H1 (cell line): ENCODE measurements around the gene RAB36. TPM values are rescaled to one million over a fixed set of nuclear protein-coding genes. Genes with fewer than 3 reads are reported as not detected.

ENCODE experiments used
- ATF3 ChIP-seq: IDR thresholded peaks from 2 replicates; pipeline ENCODE4 v1.6.1; 2011; ENCODE audit warnings: low read depth, mild to moderate bottlenecking, low read length; ENCODE audit not compliant: insufficient read depth
- BACH1 ChIP-seq: IDR thresholded peaks from 2 replicates; pipeline ENCODE4 v1.6.1; 2012; ENCODE audit warnings: low read length, improper control_type of control experiment
- EGR1 ChIP-seq: IDR thresholded peaks from 2 replicates; pipeline ENCODE4 v1.6.1; 2011; ENCODE audit warnings: low read depth, low read length, borderline replicate concordance
- KDM5A ChIP-seq: fragments of 200-600 bp; IDR thresholded peaks from 2 replicates; pipeline ENCODE4 v1.7.1; 2012; ENCODE audit warnings: mild to moderate bottlenecking, low read length, inconsistent platforms, mixed read lengths
- RAD21 ChIP-seq, 2 experiments: IDR thresholded peaks in 1 of 2; conservative IDR thresholded peaks in 1 of 2; 2 replicates each; pipeline ENCODE4 v1.6.1; 2011; ENCODE audit warnings: low read depth in 2 of 2, low read length in 2 of 2, improper control_type of control experiment in 1 of 2, inconsistent platforms in 1 of 2, mild to moderate bottlenecking in 1 of 2, moderate library complexity in 1 of 2
- RFX5 ChIP-seq: IDR thresholded peaks from 2 replicates; pipeline ENCODE4 v1.6.1; 2011; ENCODE audit warnings: low read depth, low read length, improper control_type of control experiment, borderline replicate concordance
- SUZ12 ChIP-seq: fragments of 200-600 bp; sonication (generic); IDR thresholded peaks from 2 replicates; pipeline ENCODE4 v1.6.1; 2012; ENCODE audit warnings: mild to moderate bottlenecking, inconsistent platforms, low read length, moderate library complexity, mixed read lengths
- TCF12 ChIP-seq: IDR thresholded peaks from 2 replicates; pipeline ENCODE4 v1.6.1; 2011; ENCODE audit warnings: low read depth, mild to moderate bottlenecking, low read length
- polyA plus RNA-seq, 7 experiments: library from polyadenylated mRNA; depleted of rRNA in 3 of 7; stranded (reverse) in 5 of 7; unstranded in 2 of 7; fragments of >200 nt in 5 of 7; fragments of 200-250 nt in 2 of 7; gene quantifications; 1 replicate in 5 of 7; 2 replicates in 1 of 7; 4 replicates in 1 of 7; pipeline versions ENCODE4 v1.2.1 to v1.2.3, GENCODE V29; 2011 to 2013; ENCODE audit warnings: missing spikeins in 2 of 7, mixed read lengths in 2 of 7
- total RNA-seq: library from RNA; stranded (reverse); fragmentation: NEBNext Ultra II Directional; extraction: Animal tissue kit (Norgen Biotek cat#: 25700); gene quantifications from 2 replicates; pipeline ENCODE4 v1.2.1, GENCODE V29; 2021

Gene RAB36
- total and polyA plus RNA-seq, 2 of the 8 experiments (the other 6 are each of a cell fraction or from before 2014, with no cell fraction given) = 1.0 to 1.5 TPM

GRCh38 chr22:23177197-23177596 lies 31.9 kb downstream of the RAB36 start (continued):
- TF ChIP-seq ATF3 = no peak
- no peak for TF ChIP-seq EGR1
- TF ChIP-seq BACH1 = no peak
- no peak for TF ChIP-seq SUZ12
- no peak for TF ChIP-seq TCF12
- TF ChIP-seq RAD21 (IDR thresholded peaks at IDR 0.05 in 1 of 2, conservative IDR thresholded peaks at IDR 0.05 in 1 of 2; ENCODE audit: low read depth in 2 of 2, low read length in 2 of 2) = no peak
- TF ChIP-seq KDM5A = no peak
- no peak for TF ChIP-seq RFX5
